K562 (cell line): ENCODE results near the gene ARNT2. TPM values are rescaled to one million over a fixed set of nuclear protein-coding genes. Genes with fewer than 3 reads are reported as not detected.

Experiments used
- BRD4 ChIP-seq: fragments of 200-600 bp; sonication (generic); IDR thresholded peaks from 2 replicates; pipeline ENCODE4 v1.6.1; 2017; ENCODE audit warnings: inconsistent platforms
- HSF4 ChIP-seq: fragments of 250-450 bp; sonication (Bioruptor Pico); IDR thresholded peaks from 2 replicates; pipeline ENCODE4 v2.1.2; 2022; ENCODE audit warnings: mild to moderate bottlenecking, moderate library complexity, borderline replicate concordance
- KLF1 ChIP-seq: fragments of 450-650 bp; IDR thresholded peaks from 2 replicates; pipeline ENCODE4 v1.6.1; 2016; ENCODE audit warnings: missing genetic modification characterization, missing compliant biosample characterization
- SMARCB1 ChIP-seq: IDR thresholded peaks from 2 replicates; pipeline ENCODE4 v1.6.1; 2011; ENCODE audit warnings: improper control_type of control experiment, low read depth; ENCODE audit not compliant: insufficient read length
- ZKSCAN8 ChIP-seq: fragments of 200-800 bp; sonication (Bioruptor generic); IDR thresholded peaks from 2 replicates; pipeline ENCODE4 v1.6.1; 2016; ENCODE audit warnings: missing genetic modification characterization, missing compliant biosample characterization
- polyA plus RNA-seq, 8 experiments: library from polyadenylated mRNA; depleted of rRNA in 4 of 8; stranded (reverse) in 5 of 8; unstranded in 3 of 8; fragments of >200 nt; fragmentation: Nextera tagmentation in 2 of 8; fragmentation: Illumina TruSeq in 1 of 8; extraction: Ambion mirVana in 2 of 8; extraction: Trizol in 1 of 8; gene quantifications; 2 replicates each; pipeline versions ENCODE4 v1.2.1 to v1.2.3, GENCODE V29; 2011 to 2014; ENCODE audit warnings: inconsistent platforms in 1 of 8, missing spikeins in 1 of 8
- total RNA-seq, 7 experiments: library from RNA; depleted of rRNA in 6 of 7; stranded (reverse); fragments of >200 nt in 6 of 7; fragmentation: Illumina TruSeq in 2 of 7; extraction: Trizol in 2 of 7; gene quantifications; 2 replicates each; pipeline versions ENCODE4 v1.2.1 to v1.2.3, GENCODE V29; 2011 to 2021; ENCODE audit warnings: low replicate concordance in 1 of 7
- TF ChIP-seq, protein P1 (sequence below): fragments of 250-450 bp; sonication (Bioruptor Pico); IDR thresholded peaks from 2 replicates; pipeline ENCODE4 v1.5.0; 2021; ENCODE audit warnings: mild to moderate bottlenecking, borderline replicate concordance
- TF ChIP-seq, protein P2 (sequence below): sonication (generic); formaldehyde crosslinking; IDR thresholded peaks from 2 replicates; pipeline ENCODE4 v1.8.0; 2022; ENCODE audit warnings: mild to moderate bottlenecking, low read depth, missing genetic modification reagents
- TF ChIP-seq, protein P3 (sequence below): sonication (generic); formaldehyde crosslinking; IDR thresholded peaks from 2 replicates; pipeline ENCODE4 v1.8.0; 2022; ENCODE audit warnings: mild to moderate bottlenecking, missing genetic modification reagents

Gene ARNT2
- total and polyA plus RNA-seq, 9 of the 15 experiments (the other 6 are each of a cell fraction or from before 2014, with no cell fraction given) = 0.01 TPM; not detected in 8

DNA sequence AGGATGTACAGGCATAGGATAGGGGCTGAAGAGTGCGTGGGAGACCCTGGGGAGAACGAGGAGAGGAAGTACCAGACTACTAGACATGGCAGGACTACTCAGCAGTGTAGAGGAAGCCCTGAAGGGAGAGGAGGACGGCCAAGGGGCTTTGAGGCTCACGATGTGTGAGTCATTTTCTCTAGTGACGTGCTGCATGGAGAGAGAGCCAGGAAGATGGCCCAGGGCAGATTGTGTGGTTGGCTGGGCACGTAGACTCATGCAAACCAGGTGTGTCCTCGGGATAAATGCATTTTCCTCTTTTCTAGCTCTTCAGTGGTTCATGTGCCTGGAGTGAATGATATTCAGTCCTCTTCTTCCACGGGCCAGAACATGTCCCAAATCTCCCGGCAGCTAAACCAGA, 175.9 kb downstream of the ARNT2 start (continued):
- TF ChIP-seq, protein P1, sequence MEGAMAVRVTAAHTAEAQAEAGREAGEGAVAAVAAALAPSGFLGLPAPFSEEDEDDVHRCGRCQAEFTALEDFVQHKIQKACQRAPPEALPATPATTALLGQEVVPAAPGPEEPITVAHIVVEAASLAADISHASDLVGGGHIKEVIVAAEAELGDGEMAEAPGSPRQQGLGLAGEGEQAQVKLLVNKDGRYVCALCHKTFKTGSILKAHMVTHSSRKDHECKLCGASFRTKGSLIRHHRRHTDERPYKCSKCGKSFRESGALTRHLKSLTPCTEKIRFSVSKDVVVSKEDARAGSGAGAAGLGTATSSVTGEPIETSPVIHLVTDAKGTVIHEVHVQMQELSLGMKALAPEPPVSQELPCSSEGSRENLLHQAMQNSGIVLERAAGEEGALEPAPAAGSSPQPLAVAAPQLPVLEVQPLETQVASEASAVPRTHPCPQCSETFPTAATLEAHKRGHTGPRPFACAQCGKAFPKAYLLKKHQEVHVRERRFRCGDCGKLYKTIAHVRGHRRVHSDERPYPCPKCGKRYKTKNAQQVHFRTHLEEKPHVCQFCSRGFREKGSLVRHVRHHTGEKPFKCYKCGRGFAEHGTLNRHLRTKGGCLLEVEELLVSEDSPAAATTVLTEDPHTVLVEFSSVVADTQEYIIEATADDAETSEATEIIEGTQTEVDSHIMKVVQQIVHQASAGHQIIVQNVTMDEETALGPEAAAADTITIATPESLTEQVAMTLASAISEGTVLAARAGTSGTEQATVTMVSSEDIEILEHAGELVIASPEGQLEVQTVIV (CRISPR knock-in tag) = no peak
- TF ChIP-seq, protein P2, sequence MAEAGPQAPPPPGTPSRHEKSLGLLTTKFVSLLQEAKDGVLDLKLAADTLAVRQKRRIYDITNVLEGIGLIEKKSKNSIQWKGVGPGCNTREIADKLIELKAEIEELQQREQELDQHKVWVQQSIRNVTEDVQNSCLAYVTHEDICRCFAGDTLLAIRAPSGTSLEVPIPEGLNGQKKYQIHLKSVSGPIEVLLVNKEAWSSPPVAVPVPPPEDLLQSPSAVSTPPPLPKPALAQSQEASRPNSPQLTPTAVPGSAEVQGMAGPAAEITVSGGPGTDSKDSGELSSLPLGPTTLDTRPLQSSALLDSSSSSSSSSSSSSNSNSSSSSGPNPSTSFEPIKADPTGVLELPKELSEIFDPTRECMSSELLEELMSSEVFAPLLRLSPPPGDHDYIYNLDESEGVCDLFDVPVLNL = no peak
- TF ChIP-seq SMARCB1 = no peak
- TF ChIP-seq, protein P3, sequence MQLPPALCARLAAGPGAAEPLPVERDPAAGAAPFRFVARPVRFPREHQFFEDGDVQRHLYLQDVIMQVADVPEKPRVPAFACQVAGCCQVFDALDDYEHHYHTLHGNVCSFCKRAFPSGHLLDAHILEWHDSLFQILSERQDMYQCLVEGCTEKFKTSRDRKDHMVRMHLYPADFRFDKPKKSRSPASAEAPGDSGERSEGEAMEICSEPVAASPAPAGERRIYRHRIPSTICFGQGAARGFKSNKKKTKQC (CRISPR knock-in tag) = no peak
- no peak for TF ChIP-seq BRD4
- TF ChIP-seq ZKSCAN8 (CRISPR knock-in tag) = no peak
- TF ChIP-seq KLF1 (tag) = no peak
- no peak for TF ChIP-seq HSF4
